Kidney epithelial cell (primary cell): ENCODE measurements around the gene MNT. TPM values are rescaled to one million over a fixed set of nuclear protein-coding genes. Genes with fewer than 3 reads are reported as not detected.
"Not testable (repeated sequence)": the region's sequence is repeated elsewhere in the genome, so short reads cannot be mapped to it uniquely, and the experiment has no call there.

Experiments
- DNase-seq: peaks from one replicate; pipeline ENCODE4 v3.0.0-alpha.2; 2010; ENCODE audit warnings: low read depth
- H3K27me3 ChIP-seq: 2 replicates; pipeline ENCODE4 v1.6.0; 2011; ENCODE audit warnings: low read length; ENCODE audit not compliant: control insufficient read depth, insufficient read depth
- H3K36me3 ChIP-seq: 2 replicates; pipeline ENCODE4 v1.5.1; 2011; ENCODE audit warnings: low read length; ENCODE audit not compliant: control insufficient read depth, insufficient read depth
- H3K4me3 ChIP-seq: 2 replicates; pipeline ENCODE4 v1.5.1; 2011; ENCODE audit warnings: low read depth, mild to moderate bottlenecking, control low read depth, low read length
- CTCF ChIP-seq: IDR thresholded peaks from 2 replicates; pipeline ENCODE4 v1.5.1; 2011; ENCODE audit warnings: mild to moderate bottlenecking, moderate library complexity, low read length, control low read depth, inconsistent platforms; ENCODE audit not compliant: insufficient read depth, poor library complexity, severe bottlenecking
- total RNA-seq: library from RNA; depleted of rRNA; stranded (reverse); fragments of >200 nt; gene quantifications from 2 replicates; pipeline ENCODE4 v1.2.3, GENCODE V29; 2015

Gene MNT
- total RNA-seq, result 8.7 and 15.1 TPM in 2 replicates

- no peaks in the 10 kb centered on the region for H3K27me3 ChIP-seq
- no peak for DNase-seq
- no peak for TF ChIP-seq CTCF
- H3K4me3 ChIP-seq, result peak within 1 kb of the TSS; percentile 87
- H3K36me3 ChIP-seq, result no peaks in the 10 kb centered on the region
Measured at GRCh38 chr17:2400877-2401425, at the start of gene MNT. TSS of gene MNT (minus strand) at chr17:2401060. CDS start at chr17:2400712, 348 bp downstream.

- Histone ChIP-seq H3K36me3 (no peaks in the 10 kb centered on the region), H3K27me3 (no peaks in the 10 kb centered on the region), H3K4me3 (no peak overlapping the region)
- no peak for DNase-seq
- TF ChIP-seq CTCF, result no peak
Measured at GRCh38 chr17:2450016-2450650, 49.3 kb upstream of the MNT start.

- no peaks in the 10 kb centered on the region for H3K36me3 ChIP-seq
- no peak for DNase-seq
Measured at GRCh38 chr17:2449486-2449885, 48.6 kb upstream of the MNT start.

GRCh38 chr17:2447479-2447878, 46.6 kb upstream of the MNT start:
- H3K4me3 ChIP-seq, H3K27me3 ChIP-seq, DNase-seq, H3K36me3 ChIP-seq: not testable (repeated sequence)

More at GRCh38 chr17:2449486-2449885, 48.6 kb upstream of the MNT start:
- H3K4me3 ChIP-seq, result no peak overlapping the region
- H3K27me3 ChIP-seq, result no peaks in the 10 kb centered on the region
- no peak for TF ChIP-seq CTCF

GRCh38 chr17:2445638-2446037, 44.8 kb upstream of the MNT start:
- no peak overlapping the region for H3K4me3 ChIP-seq
- no peak for TF ChIP-seq CTCF

GRCh38 chr17:2444382-2444781, 43.5 kb upstream of the MNT start:
- H3K27me3 ChIP-seq, result no peaks in the 10 kb centered on the region
- no peak overlapping the region for H3K4me3 ChIP-seq
- no peaks in the 10 kb centered on the region for H3K36me3 ChIP-seq
- DNase-seq, result no peak
- no peak for TF ChIP-seq CTCF

More at GRCh38 chr17:2445638-2446037, 44.8 kb upstream of the MNT start:
- no peaks in the 10 kb centered on the region for H3K36me3 ChIP-seq
- no peak for DNase-seq
- no peaks in the 10 kb centered on the region for H3K27me3 ChIP-seq
